HUES64 (cell line): ENCODE data around the gene TIMMDC1. TPM values are rescaled to one million over a fixed set of nuclear protein-coding genes. Genes with fewer than 3 reads are reported as not detected.
A peak's percentile ranks its signal among the peaks of the same experiment; 100 is the strongest.

Source experiments
- H3K27ac ChIP-seq: 2 replicates; pipeline ENCODE4 v1.7.0; 2013; ENCODE audit warnings: low read depth, low read length, inconsistent platforms
- H3K27me3 ChIP-seq: 2 replicates; pipeline ENCODE4 v1.6.1; 2013; ENCODE audit warnings: mild to moderate bottlenecking, low read length; ENCODE audit not compliant: insufficient read depth
- H3K36me3 ChIP-seq: 2 replicates; pipeline ENCODE4 v1.6.1; 2013; ENCODE audit warnings: mild to moderate bottlenecking, low read length; ENCODE audit not compliant: insufficient read depth
- H3K4me1 ChIP-seq: 2 replicates; pipeline ENCODE4 v1.6.1; 2013; ENCODE audit warnings: mild to moderate bottlenecking, low read length, moderate library complexity; ENCODE audit not compliant: insufficient read depth
- H3K4me3 ChIP-seq: 2 replicates; pipeline ENCODE4 v1.5.1; 2013; ENCODE audit warnings: mild to moderate bottlenecking, low read length, moderate library complexity
- H3K9ac ChIP-seq: 2 replicates; pipeline ENCODE4 v1.6.1; 2013; ENCODE audit warnings: mild to moderate bottlenecking, low read depth, low read length
- H3K9me3 ChIP-seq: 2 replicates; pipeline ENCODE4 v1.6.1; 2013; ENCODE audit warnings: low read depth, low read length; ENCODE audit not compliant: insufficient read depth
- WGBS: fragments of 150-250, 120-280 bp; methylation state at CpG from one replicate; pipeline ENCODE4 v1.1.7; 2013; ENCODE audit warnings: missing lambda C conversion rate; 5-methylcytosine and 5-hydroxymethylcytosine counted together
- polyA plus RNA-seq, 2 experiments: library from polyadenylated mRNA; stranded (reverse); fragments of 50-300 nt; gene quantifications; one replicate each; pipeline ENCODE4 v1.2.3, GENCODE V29; 2013

The TIMMDC1 gene, protein sequence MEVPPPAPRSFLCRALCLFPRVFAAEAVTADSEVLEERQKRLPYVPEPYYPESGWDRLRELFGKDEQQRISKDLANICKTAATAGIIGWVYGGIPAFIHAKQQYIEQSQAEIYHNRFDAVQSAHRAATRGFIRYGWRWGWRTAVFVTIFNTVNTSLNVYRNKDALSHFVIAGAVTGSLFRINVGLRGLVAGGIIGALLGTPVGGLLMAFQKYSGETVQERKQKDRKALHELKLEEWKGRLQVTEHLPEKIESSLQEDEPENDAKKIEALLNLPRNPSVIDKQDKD
- polyA plus RNA-seq (2013, experiment 1 of 2), result 99.2 TPM
- polyA plus RNA-seq (2013, experiment 2 of 2), result 98.8 TPM

DNA sequence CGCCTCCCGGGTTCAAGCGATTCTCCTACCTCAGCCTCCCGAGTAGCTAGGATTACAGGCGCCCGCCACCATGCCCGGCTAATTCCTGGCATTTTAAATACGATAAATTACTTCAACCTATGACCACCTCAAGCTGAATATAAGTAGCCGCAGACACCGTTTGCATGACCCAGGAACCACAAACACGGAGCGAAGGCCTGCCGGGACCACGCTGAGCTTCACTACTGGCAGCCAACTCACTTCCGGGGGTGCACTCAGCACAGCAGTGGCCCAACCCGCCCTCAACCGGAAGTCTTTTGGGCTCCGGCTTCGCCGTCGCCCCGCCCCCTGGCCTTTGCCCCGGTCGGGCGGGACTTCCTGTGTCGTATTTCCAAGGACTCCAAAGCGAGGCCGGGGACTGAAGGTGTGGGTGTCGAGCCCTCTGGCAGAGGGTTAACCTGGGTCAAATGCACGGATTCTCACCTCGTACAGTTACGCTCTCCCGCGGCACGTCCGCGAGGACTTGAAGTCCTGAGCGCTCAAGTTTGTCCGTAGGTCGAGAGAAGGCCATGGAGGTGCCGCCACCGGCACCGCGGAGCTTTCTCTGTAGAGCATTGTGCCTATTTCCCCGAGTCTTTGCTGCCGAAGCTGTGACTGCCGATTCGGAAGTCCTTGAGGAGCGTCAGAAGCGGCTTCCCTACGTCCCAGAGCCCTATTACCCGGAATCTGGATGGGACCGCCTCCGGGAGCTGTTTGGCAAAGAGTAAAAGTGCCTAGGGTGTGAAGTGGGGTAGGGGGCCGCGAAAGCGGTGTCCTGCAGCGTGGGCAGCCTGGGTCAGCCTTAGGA lies at the start of gene TIMMDC1:
Gene TIMMDC1, plus strand, starts transcription at position 362 of the 826 bp plus-strand sequence. Its CDS starts 187 bp downstream, at position 549.
- peak within 1 kb of the TSS; percentile 95 for H3K27ac ChIP-seq
- H3K4me3 ChIP-seq, result peak within 1 kb of the TSS; percentile 96
- WGBS, result under 1% methylated on average over 58 of the region's 58 CpGs
- no peaks in the 10 kb centered on the region for H3K9me3 ChIP-seq
- H3K36me3 ChIP-seq, result peaks cover 23% of the 10 kb centered on the region
- no peaks in the 10 kb centered on the region for H3K27me3 ChIP-seq
- peak within 1 kb of the TSS; percentile 94 for H3K9ac ChIP-seq
- peaks cover 13% of the 10 kb centered on the region for H3K4me1 ChIP-seq

DNA sequence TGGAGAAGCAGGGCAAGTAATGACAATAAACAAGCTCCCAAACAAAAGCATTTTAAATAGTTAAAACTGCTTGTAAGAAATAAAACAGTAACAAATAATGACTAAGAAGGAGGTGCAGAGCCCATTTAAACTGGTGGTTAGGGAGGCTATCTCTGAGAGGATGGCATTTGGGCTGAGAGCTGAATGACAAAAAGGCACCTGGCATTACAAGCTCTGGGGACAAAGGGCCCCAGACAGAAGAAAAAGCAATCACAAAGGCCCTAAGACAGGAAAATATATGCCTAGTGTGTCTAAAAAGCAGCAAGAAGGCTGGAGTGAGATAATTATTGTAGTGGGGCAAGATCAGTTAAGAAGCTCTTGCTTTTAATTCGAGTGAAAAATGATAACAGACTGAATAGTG lies 44.5 kb upstream of the TIMMDC1 start:
- no peaks in the 10 kb centered on the region for H3K4me1 ChIP-seq
- H3K9ac ChIP-seq, result no peak overlapping the region
- 85% methylated on average over 1 of the region's 1 CpG for WGBS
- no peaks in the 10 kb centered on the region for H3K9me3 ChIP-seq
- no peaks in the 10 kb centered on the region for H3K27me3 ChIP-seq
- no peak overlapping the region for H3K27ac ChIP-seq
- H3K4me3 ChIP-seq, result no peak overlapping the region
- H3K36me3 ChIP-seq, result peaks cover 98% of the 10 kb centered on the region

DNA sequence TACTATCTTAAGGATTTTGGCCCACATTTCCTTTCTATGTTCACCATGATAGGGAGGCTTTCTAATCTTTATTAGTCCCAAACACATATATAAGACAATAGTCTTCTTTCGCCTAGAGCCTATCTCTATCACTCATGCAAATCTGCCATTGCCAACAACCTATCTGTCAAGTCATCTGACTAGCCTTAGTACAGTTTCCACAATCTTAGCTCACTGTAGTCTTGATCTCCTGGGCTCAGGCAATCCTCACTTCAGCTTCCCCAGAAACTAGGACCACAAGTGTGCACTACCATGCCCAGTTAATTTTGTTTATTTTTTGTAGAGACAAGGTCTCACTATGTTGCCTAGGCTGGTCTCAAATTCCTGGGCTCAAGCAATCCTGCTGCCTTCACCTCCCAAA lies 41.9 kb upstream of the TIMMDC1 start:
- Histone ChIP-seq H3K36me3 (peaks cover 99% of the 10 kb centered on the region), H3K4me3 (no peak overlapping the region), H3K9me3 (no peaks in the 10 kb centered on the region), H3K9ac (no peak overlapping the region), H3K4me1 (no peaks in the 10 kb centered on the region), H3K27ac (no peak overlapping the region), H3K27me3 (no peaks in the 10 kb centered on the region)
- WGBS, result 95% methylated on average over 1 of the region's 1 CpG

DNA sequence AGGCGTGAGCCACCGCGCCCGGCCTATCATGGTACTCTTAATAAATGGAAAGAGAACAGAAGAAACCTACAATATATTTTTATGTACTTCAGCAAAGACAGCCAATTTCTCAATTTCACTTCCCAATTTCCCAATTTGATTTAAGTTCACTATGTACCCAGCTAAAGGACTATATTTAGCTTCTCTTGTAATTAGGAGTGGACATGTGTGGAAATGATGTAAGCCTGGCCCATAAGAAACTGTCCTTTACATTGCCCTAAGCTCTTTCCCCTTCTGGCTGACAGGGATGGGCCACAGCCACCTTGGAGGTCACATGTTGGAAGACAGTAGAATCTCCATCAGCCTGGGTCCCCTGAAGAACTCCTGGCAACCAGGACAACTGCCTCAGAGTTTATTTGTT lies 41.1 kb upstream of the TIMMDC1 start:
- WGBS, result 99% methylated on average over 4 of the region's 4 CpGs
- Histone ChIP-seq H3K27ac (no peak overlapping the region), H3K4me1 (peaks cover 3% of the 10 kb centered on the region; the same call in 1 of the 2 replicates), H3K9ac (no peak overlapping the region), H3K9me3 (no peaks in the 10 kb centered on the region), H3K4me3 (no peak overlapping the region), H3K36me3 (peaks cover 100% of the 10 kb centered on the region), H3K27me3 (no peaks in the 10 kb centered on the region)

DNA sequence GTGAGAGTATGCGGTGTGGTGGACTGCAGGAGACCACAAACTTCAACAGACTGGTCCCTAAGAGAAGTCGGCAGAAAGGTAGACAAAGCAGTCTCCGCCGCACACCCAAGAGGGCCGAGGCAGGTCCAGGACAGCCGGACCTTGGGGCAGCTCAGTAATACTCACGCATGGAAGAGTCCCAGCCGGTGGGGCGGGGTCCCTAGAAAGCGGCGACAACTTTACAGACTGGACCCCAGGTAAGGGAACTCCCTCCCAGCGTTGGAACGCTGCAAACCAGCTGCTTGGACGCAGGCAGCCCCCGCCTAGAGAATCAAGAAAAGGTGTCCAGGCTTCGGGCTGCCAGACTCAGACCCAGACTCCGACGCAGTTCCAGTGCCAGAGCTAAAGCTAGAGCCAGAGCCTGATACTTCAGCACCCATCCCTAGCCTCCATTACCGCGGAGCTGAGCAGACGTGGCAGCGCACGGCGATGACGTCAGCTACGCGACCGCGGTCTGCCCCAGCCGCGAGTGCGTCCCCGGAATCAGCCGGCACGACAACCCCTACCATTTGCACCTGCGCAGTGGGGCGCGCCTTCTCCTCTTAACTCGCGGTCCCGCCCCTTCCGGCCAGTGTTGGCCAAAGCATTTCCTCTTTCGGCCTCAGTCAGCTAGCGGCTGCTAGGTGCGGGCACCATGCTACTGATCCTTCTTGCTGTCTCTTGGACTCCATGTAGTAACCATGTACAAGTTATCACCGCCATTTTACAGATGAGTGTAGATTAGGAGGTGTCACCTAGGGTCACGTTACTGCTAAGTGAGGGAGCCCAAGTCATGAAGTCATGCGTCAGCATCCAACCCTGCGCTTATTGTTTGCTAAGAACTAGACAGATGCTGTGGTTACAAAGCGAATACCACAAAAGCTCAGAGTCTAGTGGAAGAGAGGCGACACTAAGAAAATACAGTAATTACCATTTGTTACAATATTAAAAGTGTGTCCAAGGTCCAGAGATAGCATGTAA lies 34.9 kb upstream of the TIMMDC1 start, which contains the start of gene TMEM39A:
Gene TMEM39A, minus strand, starts transcription at position 445 of the 999 bp plus-strand sequence. CDS start 1,541 bp downstream, outside the sequence.
- 5% methylated on average over 50 of the region's 51 CpGs for WGBS
- H3K4me3 ChIP-seq, result peak within 1 kb of the TSS; percentile 92
- peak within 1 kb of the TSS; percentile 95 for H3K9ac ChIP-seq
- peaks cover 12% of the 10 kb centered on the region for H3K4me1 ChIP-seq
- no peaks in the 10 kb centered on the region for H3K27me3 ChIP-seq
- H3K9me3 ChIP-seq, result no peaks in the 10 kb centered on the region
- H3K27ac ChIP-seq, result peak within 1 kb of the TSS; percentile 76
- peaks cover 38% of the 10 kb centered on the region for H3K36me3 ChIP-seq

DNA sequence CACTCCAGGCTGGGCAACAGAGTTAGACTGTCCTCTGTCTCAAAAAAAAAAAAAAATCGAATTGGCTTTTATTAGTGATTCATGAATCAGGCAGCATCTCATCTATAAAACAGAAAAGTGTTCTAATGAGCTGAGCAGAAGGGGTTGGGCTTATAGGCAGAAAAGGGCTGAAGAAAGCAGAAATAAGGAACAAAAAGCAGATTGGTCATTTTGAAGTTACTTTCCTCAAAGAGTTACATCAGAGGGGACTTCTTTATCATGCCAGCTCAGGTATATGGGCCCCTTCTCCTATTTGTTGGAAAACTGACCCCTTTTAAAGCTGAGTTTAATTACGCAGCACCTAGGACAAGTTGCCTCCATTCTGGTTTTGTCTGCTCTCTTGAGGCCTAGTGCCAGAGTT lies 30.3 kb upstream of the TIMMDC1 start:
- peaks cover 14% of the 10 kb centered on the region for H3K4me1 ChIP-seq
- H3K9me3 ChIP-seq, result no peaks in the 10 kb centered on the region
- H3K36me3 ChIP-seq, result peaks cover 16% of the 10 kb centered on the region
- H3K27ac ChIP-seq, result no peak overlapping the region; the same call in 1 of the 2 replicates
- H3K9ac ChIP-seq, result no peak overlapping the region
- H3K27me3 ChIP-seq, result no peaks in the 10 kb centered on the region
- WGBS, result 91% methylated on average over 2 of the region's 2 CpGs
- H3K4me3 ChIP-seq, result peak overlapping the region; percentile 88

DNA sequence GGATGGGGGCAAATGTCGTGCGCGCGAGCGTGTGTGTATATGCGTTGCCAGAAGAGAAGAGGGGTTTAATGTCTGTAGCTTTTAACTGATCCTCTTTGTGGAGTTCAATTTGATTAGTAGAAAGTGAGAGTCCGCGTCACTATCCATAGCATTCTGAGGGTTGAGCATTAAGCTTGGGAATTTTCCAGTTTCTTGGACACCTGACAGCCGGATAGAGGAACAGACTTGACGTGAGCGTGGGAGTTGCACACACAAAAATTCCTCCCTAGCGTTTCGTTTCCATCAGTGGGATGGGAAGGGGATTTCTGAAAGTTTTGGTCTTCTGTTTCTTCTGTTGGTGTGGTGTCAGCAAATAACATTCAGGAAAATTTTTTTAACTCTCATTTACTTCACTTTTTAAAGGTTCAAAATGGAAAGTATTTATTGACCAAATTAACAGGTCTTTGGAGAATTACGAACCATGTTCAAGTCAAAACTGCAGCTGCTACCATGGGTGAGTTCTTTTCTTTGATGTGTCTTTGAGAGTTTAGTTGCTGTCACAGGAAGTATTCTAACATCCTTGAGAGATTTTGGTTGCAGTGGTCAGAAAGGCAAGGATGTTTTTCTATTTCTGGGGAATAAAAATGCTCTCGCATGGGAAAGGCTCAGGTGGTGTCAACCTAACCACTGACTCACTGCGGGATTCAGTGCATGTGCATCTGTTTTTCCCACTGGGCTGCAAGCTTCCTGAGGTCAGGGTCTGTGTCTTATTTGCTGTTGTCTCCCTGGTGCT lies 28.7 kb upstream of the TIMMDC1 start:
- Histone ChIP-seq H3K9ac (peak overlapping the region; percentile 82), H3K27ac (no peak overlapping the region), H3K27me3 (no peaks in the 10 kb centered on the region), H3K9me3 (no peaks in the 10 kb centered on the region), H3K4me1 (peaks cover 10% of the 10 kb centered on the region), H3K4me3 (peak overlapping the region; percentile 88), H3K36me3 (peaks cover 26% of the 10 kb centered on the region)
- WGBS, result 23% methylated on average over 13 of the region's 16 CpGs

DNA sequence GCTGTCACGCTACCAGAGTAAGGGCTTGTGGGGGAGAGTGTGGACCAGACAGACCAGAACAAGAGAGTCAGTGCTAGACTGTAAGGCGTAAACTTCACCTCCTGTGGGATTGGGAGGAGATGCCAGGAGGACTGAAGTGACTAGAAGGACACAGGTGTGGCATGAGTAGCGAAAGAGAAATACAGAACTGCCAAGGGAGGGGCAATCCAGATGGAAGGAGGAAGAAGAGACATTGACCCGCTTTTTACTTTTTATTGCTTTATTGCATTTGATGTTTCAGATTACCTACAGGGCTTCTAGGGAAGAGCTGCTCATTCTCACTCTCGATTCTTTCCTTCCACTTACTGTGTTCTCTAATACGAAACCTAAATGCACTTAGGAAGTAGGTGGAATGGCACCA lies 27.5 kb upstream of the TIMMDC1 start:
- WGBS, result 96% methylated on average over 6 of the region's 6 CpGs
- Histone ChIP-seq H3K9ac (no peak overlapping the region), H3K36me3 (peaks cover 32% of the 10 kb centered on the region), H3K27ac (no peak overlapping the region), H3K4me3 (no peak overlapping the region), H3K4me1 (peaks cover 10% of the 10 kb centered on the region), H3K27me3 (no peaks in the 10 kb centered on the region), H3K9me3 (no peaks in the 10 kb centered on the region)

DNA sequence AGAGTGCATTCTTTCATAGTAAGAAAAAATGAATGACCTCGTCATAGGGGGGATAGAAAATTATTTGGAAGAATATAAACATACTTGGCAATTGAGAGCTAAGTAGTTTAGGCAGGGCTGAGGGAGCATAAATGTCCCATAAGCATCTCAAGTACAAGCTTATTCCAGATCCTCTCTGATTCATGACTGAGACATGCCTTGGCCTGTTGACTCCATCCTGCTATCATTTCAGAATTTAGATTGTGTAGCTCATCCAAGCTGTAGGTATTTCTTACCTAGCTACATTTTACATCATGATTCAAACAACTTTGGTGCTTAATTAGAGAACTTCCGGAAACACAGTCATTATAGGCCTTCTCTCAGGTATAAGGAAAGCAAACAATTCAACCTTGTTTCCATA lies 17.3 kb upstream of the TIMMDC1 start:
- no peaks in the 10 kb centered on the region for H3K9me3 ChIP-seq
- H3K9ac ChIP-seq, result no peak overlapping the region
- H3K27me3 ChIP-seq, result no peaks in the 10 kb centered on the region
- no peak overlapping the region for H3K27ac ChIP-seq
- H3K36me3 ChIP-seq, result peaks cover 63% of the 10 kb centered on the region
- no peaks in the 10 kb centered on the region for H3K4me1 ChIP-seq
- no peak overlapping the region for H3K4me3 ChIP-seq
- whole genome bisulfite sequencing, result 94% methylated on average over 2 of the region's 2 CpGs

DNA sequence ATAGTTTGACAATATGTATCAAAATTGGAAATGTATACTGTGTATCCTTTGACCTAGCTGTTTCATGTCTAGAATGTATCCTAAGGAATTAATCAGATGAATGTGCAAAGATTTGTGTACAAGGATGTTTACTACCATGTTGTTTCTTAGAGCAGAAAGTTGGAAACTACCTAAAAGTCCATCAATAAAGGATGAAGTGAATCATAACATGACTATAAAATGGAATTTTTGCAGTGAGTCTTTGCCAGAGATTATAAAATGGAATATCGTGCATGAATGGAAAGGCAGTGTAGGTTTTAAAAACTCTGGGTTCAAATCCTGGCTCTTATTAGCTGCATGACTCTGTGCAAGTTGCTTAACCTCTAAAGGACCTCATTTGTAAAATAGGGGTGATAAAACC lies 15.2 kb upstream of the TIMMDC1 start:
- Histone ChIP-seq H3K9me3 (no peaks in the 10 kb centered on the region), H3K27me3 (no peaks in the 10 kb centered on the region), H3K9ac (no peak overlapping the region), H3K4me1 (no peaks in the 10 kb centered on the region), H3K4me3 (no peak overlapping the region), H3K36me3 (peaks cover 67% of the 10 kb centered on the region), H3K27ac (no peak overlapping the region)
- 94% methylated on average over 1 of the region's 1 CpG for WGBS
